ENCODE measurements around the gene CDK2AP2.

Gene CDK2AP2

GRCh38 chr11:67493548-67494370 lies 14.2 kb downstream of the CDK2AP2 start:
- TF ChIP-seq CTCF (IDR thresholded peaks at IDR 0.05; ENCODE audit: insufficient read depth, low read length), result no peak
- TF ChIP-seq GABPA (IDR thresholded peaks at IDR 0.05; ENCODE audit: low read depth), result no peak
- TF ChIP-seq POLR2AphosphoS5 (IDR thresholded peaks at IDR 0.05; ENCODE audit: low read depth), result no peak
- no peak for TF ChIP-seq REST (IDR thresholded peaks at IDR 0.05; ENCODE audit: insufficient replicate concordance, low read depth)
- no peak for TF ChIP-seq SPI1 (IDR thresholded peaks at IDR 0.05; ENCODE audit: borderline replicate concordance, low read depth)
- Histone ChIP-seq H3K27ac (replicated peaks) (no peak overlapping the region), H3K4me3 (replicated peaks; ENCODE audit: insufficient read depth, low read length) (no peak overlapping the region), H3K27me3 (ENCODE audit: insufficient read depth, poor library complexity, severe bottlenecking) (no peaks in the 10 kb centered on the region)
- no peak for DNase-seq (ENCODE audit: low read depth in 1 of 2, low spot score in 1 of 2)

GRCh38 chr11:67492801-67493547 lies 15.0 kb downstream of the CDK2AP2 start:
- H3K4me3 ChIP-seq (replicated peaks; ENCODE audit: insufficient read depth, low read length), result no peak overlapping the region
- TF ChIP-seq CTCF (IDR thresholded peaks at IDR 0.05; ENCODE audit: insufficient read depth, low read length) (no peak), SPI1 (IDR thresholded peaks at IDR 0.05; ENCODE audit: borderline replicate concordance, low read depth) (no peak), POLR2AphosphoS5 (IDR thresholded peaks at IDR 0.05; ENCODE audit: low read depth) (no peak), GABPA (IDR thresholded peaks at IDR 0.05; ENCODE audit: low read depth) (no peak), REST (IDR thresholded peaks at IDR 0.05; ENCODE audit: insufficient replicate concordance, low read depth) (no peak)
- H3K27me3 ChIP-seq (ENCODE audit: insufficient read depth, poor library complexity, severe bottlenecking), result no peaks in the 10 kb centered on the region
- no peak for DNase-seq (ENCODE audit: low read depth in 1 of 2, low spot score in 1 of 2)
- no peak overlapping the region for H3K27ac ChIP-seq (replicated peaks)

GRCh38 chr11:67492069-67492727 lies 15.8 kb downstream of the CDK2AP2 start:
- no peak for TF ChIP-seq GABPA (IDR thresholded peaks at IDR 0.05; ENCODE audit: low read depth)
- no peak for TF ChIP-seq SPI1 (IDR thresholded peaks at IDR 0.05; ENCODE audit: borderline replicate concordance, low read depth)
- no peak for TF ChIP-seq REST (IDR thresholded peaks at IDR 0.05; ENCODE audit: insufficient replicate concordance, low read depth)
- TF ChIP-seq POLR2AphosphoS5 (IDR thresholded peaks at IDR 0.05; ENCODE audit: low read depth), result no peak
- no peak for TF ChIP-seq CTCF (IDR thresholded peaks at IDR 0.05; ENCODE audit: insufficient read depth, low read length)
- no peak overlapping the region for H3K4me3 ChIP-seq (replicated peaks; ENCODE audit: insufficient read depth, low read length)
- DNase-seq (ENCODE audit: low read depth in 1 of 2, low spot score in 1 of 2), result no peak
- H3K27me3 ChIP-seq (ENCODE audit: insufficient read depth, poor library complexity, severe bottlenecking), result no peaks in the 10 kb centered on the region
- H3K27ac ChIP-seq (replicated peaks), result no peak overlapping the region

Data from HL-60 (cell line).